Kidney epithelial cell (primary cell): Measurements from ENCODE around the gene TMBIM4. TPM values are rescaled to one million over a fixed set of nuclear protein-coding genes. Genes with fewer than 3 reads are reported as not detected.

Experiments used
- DNase-seq: peaks from one replicate; pipeline ENCODE4 v3.0.0-alpha.2; 2010; ENCODE audit warnings: low read depth
- H3K27me3 ChIP-seq: 2 replicates; pipeline ENCODE4 v1.6.0; 2011; ENCODE audit warnings: low read length; ENCODE audit not compliant: control insufficient read depth, insufficient read depth
- H3K36me3 ChIP-seq: 2 replicates; pipeline ENCODE4 v1.5.1; 2011; ENCODE audit warnings: low read length; ENCODE audit not compliant: control insufficient read depth, insufficient read depth
- H3K4me3 ChIP-seq: 2 replicates; pipeline ENCODE4 v1.5.1; 2011; ENCODE audit warnings: low read depth, mild to moderate bottlenecking, control low read depth, low read length
- CTCF ChIP-seq: IDR thresholded peaks from 2 replicates; pipeline ENCODE4 v1.5.1; 2011; ENCODE audit warnings: mild to moderate bottlenecking, moderate library complexity, low read length, control low read depth, inconsistent platforms; ENCODE audit not compliant: insufficient read depth, poor library complexity, severe bottlenecking
- total RNA-seq: library from RNA; depleted of rRNA; stranded (reverse); fragments of >200 nt; gene quantifications from 2 replicates; pipeline ENCODE4 v1.2.3, GENCODE V29; 2015

TMBIM4 gene
- total RNA-seq, 1 donor from 2014 or later: 86.8 TPM

GRCh38 chr12:66129934-66130266 is 39.9 kb downstream of the TMBIM4 start:
- DNase-seq: no peak

GRCh38 chr12:66127650-66128049 is 42.1 kb downstream of the TMBIM4 start:
- no peak for DNase-seq
- peaks cover 2% of the 10 kb centered on the region for H3K36me3 ChIP-seq
- no peak overlapping the region for H3K4me3 ChIP-seq
- TF ChIP-seq CTCF: no peak
- H3K27me3 ChIP-seq: no peaks in the 10 kb centered on the region

More at GRCh38 chr12:66129934-66130266, 39.9 kb downstream of the TMBIM4 start:
- Histone ChIP-seq H3K27me3 (no peaks in the 10 kb centered on the region), H3K36me3 (peaks cover 2% of the 10 kb centered on the region), H3K4me3 (peak overlapping the region; percentile 69)
- TF ChIP-seq CTCF: no peak

- TF ChIP-seq CTCF: peak; percentile 11
- H3K4me3 ChIP-seq: no peak overlapping the region
- H3K36me3 ChIP-seq: peaks cover 1% of the 10 kb centered on the region
- no peak for DNase-seq
- H3K27me3 ChIP-seq: no peaks in the 10 kb centered on the region
These were observed 49.3 kb downstream of the TMBIM4 start for GRCh38 chr12:66120477-66120876.

GRCh38 chr12:66119870-66120241 is 49.9 kb downstream of the TMBIM4 start:
- Histone ChIP-seq H3K27me3 (no peaks in the 10 kb centered on the region), H3K36me3 (no peaks in the 10 kb centered on the region), H3K4me3 (no peak overlapping the region)
- no peak for DNase-seq
- no peak for TF ChIP-seq CTCF

- no peaks in the 10 kb centered on the region for H3K36me3 ChIP-seq
- H3K4me3 ChIP-seq: no peak overlapping the region
- DNase-seq: no peak
- no peaks in the 10 kb centered on the region for H3K27me3 ChIP-seq
- no peak for TF ChIP-seq CTCF
These were observed 50.4 kb downstream of the TMBIM4 start for GRCh38 chr12:66119229-66119869.

GRCh38 chr12:66118240-66118891 is 51.4 kb downstream of the TMBIM4 start:
- peak; percentile 23 for DNase-seq
- TF ChIP-seq CTCF: no peak
- H3K27me3 ChIP-seq: no peaks in the 10 kb centered on the region
- H3K4me3 ChIP-seq: no peak overlapping the region
- no peaks in the 10 kb centered on the region for H3K36me3 ChIP-seq
